Cerebellar cortex (tissue), 1 donor: ENCODE results near the gene MMP17.

Experiments
- DNase-seq: peaks from one replicate; pipeline ENCODE4 v3.0.0-alpha.2; 2015; ENCODE audit warnings: low spot score

MMP17 gene

GRCh38 chr12:131850856-131851559, 22.8 kb downstream of the MMP17 start:
- DNase-seq = peak; percentile 71

DNA sequence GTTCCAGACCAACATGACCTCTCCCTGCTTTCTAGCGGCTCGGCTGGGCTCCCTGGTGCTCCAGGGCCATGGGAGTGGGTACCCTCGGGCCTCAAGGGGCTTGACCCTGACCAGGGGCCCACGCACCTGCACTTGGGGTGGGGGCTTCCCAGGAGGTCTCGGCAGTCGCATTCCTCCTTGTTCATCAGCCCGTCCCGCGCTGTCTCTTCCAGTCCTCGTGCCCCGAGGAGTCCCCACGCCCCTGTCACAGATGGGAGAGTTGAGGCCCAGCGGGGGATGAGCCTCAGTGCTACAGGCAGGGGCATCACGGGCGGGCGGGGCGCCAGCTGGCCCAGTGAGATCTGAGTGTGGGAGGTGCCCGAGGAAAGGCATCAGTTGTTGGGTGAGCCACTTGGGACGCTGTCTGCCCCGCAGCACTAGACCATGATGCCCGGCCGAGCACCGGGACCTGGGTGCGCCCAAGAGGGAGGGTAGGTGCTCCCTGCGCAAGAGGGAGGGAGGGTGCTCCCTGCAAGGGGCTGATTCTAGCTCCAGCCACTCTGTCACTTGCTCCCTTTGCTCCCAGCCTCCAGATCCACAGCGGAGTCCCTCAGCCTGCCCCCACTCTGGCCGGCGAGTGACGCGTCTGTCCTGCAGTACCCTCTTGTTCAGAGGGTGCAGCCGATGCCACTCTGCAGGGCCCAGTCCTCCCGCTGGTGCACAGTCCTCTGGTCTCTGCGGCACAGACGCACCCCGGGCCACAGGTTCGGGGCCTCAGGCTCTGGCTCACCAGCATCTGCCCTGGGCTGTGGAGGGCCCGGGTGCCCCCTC, 23.8 kb downstream of the MMP17 start:
- DNase-seq = no peak

GRCh38 chr12:131852551-131853299, 24.5 kb downstream of the MMP17 start:
- DNase-seq = peak; percentile 72

GRCh38 chr12:131853832-131854797, 25.9 kb downstream of the MMP17 start:
- no peak for DNase-seq

DNA sequence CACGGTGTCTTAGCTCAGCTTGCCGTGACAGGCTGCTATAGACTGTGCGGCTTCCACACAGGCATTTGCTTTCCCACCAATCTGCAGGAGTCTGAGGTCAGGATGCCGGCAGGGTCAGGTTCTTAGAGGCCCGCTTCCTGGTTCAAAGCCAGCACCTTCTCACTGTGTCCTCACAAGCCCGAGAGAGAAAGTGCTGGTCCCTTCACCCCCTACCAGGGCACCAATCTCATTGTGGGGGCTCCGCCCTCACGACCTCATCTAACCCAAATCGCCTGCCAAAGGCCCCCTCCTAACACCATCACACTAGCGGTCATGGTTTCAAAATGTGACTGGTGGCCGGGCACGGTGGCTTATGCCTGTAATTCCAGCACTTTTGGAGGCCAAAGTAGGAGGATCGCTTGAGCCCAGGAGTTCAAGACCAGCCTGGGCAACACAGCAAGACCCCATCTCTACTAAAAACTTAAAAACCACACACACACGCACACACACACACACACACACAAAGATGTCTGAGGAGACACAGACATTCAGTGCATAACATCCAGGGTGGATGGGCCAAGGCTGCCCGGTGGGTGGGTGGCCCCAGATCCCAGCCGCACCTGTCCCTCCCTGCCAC, 26.8 kb downstream of the MMP17 start:
- DNase-seq = no peak

DNA sequence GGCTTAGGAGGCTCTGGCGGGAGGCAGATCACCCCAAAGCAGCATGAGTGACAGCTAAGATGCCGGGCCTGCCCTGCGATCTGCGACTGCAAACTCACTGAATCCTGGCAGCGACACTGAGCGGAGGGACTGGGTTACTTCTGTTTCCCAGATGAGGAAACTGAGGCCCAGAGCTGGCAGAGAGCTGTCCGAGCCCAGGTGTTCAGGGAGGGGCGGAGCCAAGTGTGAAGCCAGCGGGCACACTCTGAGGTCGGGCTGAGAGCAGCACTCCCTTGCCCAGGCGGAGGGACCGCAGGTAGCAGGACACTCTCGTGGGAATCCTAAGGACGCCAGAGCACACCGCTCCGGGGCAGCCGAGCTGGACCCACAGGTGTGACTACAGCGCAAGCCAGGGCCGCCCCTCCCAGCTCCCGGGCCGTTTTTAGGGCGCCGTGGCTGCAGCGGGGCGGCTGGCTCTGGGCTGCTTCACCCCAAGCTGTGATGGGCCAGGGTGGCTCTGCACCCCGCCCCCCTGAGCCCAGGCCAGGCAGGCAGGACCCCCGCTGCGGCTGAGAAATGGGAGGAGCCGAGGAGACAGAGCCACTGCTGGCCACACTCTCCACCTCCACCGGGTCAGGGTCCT, 27.4 kb downstream of the MMP17 start:
- no peak for DNase-seq

- no peak for DNase-seq
These were observed 28.3 kb downstream of the MMP17 start for GRCh38 chr12:131856366-131857097.

GRCh38 chr12:131857908-131858850, 30.0 kb downstream of the MMP17 start:
- DNase-seq = no peak

DNA sequence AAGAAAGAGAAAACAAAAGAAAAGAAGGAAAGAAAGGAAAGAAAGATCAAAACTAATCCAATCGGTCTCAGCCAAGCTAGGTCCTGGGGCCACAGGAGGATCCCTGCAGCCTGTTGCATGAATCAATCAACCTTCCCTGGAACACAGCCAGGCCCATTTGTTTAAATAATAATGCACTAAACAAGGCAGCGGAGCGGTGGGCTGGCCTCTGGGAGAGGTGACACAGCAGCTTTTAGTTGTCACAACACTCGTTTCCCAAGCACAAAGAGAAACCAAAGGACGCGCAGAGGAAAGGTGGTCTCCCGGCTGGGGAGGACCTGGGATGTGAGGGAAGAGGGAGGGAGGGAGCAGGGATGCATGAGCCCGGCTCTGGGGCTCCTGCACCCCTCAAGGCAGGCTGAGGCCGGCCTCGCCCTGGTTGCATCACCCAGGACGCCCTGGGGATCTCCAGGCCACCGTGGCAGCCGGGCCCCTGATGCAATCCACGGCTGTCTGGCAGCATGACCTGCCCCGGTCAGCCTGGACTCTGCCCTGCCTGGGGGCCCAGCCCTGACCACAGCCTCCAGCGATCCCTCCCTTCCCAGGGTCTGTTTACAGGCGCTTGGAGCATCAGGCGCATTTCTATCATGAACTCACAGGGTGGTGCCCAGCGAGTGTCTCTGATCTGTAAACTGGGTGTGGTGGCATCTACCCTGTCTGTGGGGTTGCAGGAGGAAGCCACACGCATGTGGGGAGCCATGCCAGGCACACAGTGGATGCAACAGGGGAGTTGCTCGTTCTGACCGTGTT, 32.5 kb downstream of the MMP17 start:
- DNase-seq = no peak

- no peak for DNase-seq
These were observed 33.3 kb downstream of the MMP17 start for GRCh38 chr12:131861261-131862083.

GRCh38 chr12:131862084-131862441, 33.9 kb downstream of the MMP17 start:
- DNase-seq = no peak

DNA sequence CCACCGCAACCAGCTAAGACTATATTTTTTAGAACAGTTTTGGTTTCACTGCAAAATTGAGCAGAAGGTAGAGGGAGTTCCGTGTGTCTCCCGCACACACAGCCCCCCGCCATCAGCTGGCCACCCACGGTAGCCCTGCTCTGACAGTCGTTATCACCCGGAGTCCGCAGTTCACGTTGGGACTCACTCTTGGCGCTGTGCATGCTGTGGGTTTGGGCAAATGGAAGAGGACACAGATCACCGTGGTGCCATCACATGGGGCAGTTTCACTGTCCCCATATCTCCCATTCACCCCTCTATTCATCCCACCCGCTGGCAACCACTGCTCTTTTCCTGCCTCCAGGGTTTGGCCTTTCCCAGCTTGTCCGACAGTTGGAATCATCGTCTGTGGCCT, 34.4 kb downstream of the MMP17 start:
- DNase-seq = no peak

- DNase-seq = no peak
These were observed 35.0 kb downstream of the MMP17 start for GRCh38 chr12:131862994-131863710.

GRCh38 chr12:131863711-131864396, 35.7 kb downstream of the MMP17 start:
- DNase-seq = no peak

DNA sequence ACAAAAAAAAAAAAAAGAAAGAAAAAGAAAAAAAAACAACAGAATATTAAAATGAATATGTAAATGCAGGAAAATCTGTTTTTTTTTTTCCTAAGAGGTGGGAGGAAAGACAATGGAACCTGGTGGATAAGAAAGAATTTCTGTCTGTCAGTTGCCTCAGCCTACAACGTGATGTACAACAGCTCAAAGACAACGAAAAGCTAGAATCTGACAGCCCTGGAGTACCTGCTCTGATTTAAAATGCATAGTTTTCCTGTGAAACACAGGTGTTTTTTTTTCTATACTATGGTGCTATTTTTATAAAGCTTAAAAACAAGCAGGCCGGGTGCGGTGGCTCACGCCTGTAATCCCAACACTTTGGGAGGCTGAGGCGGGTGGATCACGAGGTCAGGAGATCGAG, 36.3 kb downstream of the MMP17 start:
- DNase-seq = no peak
